VCaP (cell line): ENCODE measurements around the gene KCNK5.

Experiments
- H3K27ac ChIP-seq: fragments of 450-650 bp; 2 replicates; pipeline ENCODE4 v1.5.1; 2017
- CTCF ChIP-seq: fragments of 450-650 bp; conservative IDR thresholded peaks from 2 replicates; pipeline ENCODE4 v1.5.1; 2017; ENCODE audit warnings: mild to moderate bottlenecking, moderate library complexity

Gene KCNK5

GRCh38 chr6:39140556-39141167 is 88.6 kb downstream of the KCNK5 start:
- no peak for TF ChIP-seq CTCF
- no peak overlapping the region for H3K27ac ChIP-seq
